Esophagus muscularis mucosa (tissue), 4 donors: ENCODE data around the gene FAR2. TPM values are rescaled to one million over a fixed set of nuclear protein-coding genes. Genes with fewer than 3 reads are reported as not detected.

Source experiments
- DNase-seq: peaks from one replicate; pipeline ENCODE4 v3.0.0-alpha.2; 2017; ENCODE audit errors: extremely low spot score
- H3K27ac ChIP-seq, 4 donors: fragments of 200-600 bp; sonication (generic); replicated peaks in 1 of 4; 1 replicate in 3 of 4; 2 replicates in 1 of 4; pipeline ENCODE4 v1.5.1; 2016 to 2019; ENCODE audit warnings: mild to moderate bottlenecking in 1 of 4
- H3K27me3 ChIP-seq, 4 donors: fragments of 200-600 bp; sonication (generic); one replicate each; pipeline versions ENCODE4 v1.5.1 to v1.6.0; 2016 to 2019
- H3K36me3 ChIP-seq, 4 donors: fragments of 200-600 bp; sonication (generic); one replicate each; pipeline ENCODE4 v1.5.1; 2016 to 2019
- H3K4me1 ChIP-seq, 4 donors: fragments of 200-600 bp; sonication (generic); one replicate each; pipeline ENCODE4 v1.5.1; 2016 to 2019
- H3K4me3 ChIP-seq, 4 donors: fragments of 200-600 bp; sonication (generic); 1 replicate in 2 of 4; 2 replicates in 2 of 4; pipeline ENCODE4 v1.5.1; 2016 to 2019; ENCODE audit warnings: mild to moderate bottlenecking in 4 of 4, moderate library complexity in 1 of 4
- H3K9me3 ChIP-seq, 4 donors: fragments of 200-600 bp; sonication (generic); 1 replicate in 3 of 4; 2 replicates in 1 of 4; pipeline ENCODE4 v1.5.1; 2016 to 2019
- CTCF ChIP-seq, 3 experiments: fragments of 200-600 bp in 2 of 3; fragments of 450-650 bp in 1 of 3; sonication (generic) in 2 of 3; IDR thresholded peaks; one replicate each; pipeline ENCODE4 v1.5.1; 2017 to 2019; ENCODE audit warnings: antibody characterized with exemption in 3 of 3, mild to moderate bottlenecking in 2 of 3, moderate library complexity in 1 of 3
- EP300 ChIP-seq: sonication (generic); formaldehyde crosslinking; IDR thresholded peaks from one replicate; pipeline ENCODE4 v1.6.1; 2017; ENCODE audit warnings: antibody characterized with exemption
- POLR2A ChIP-seq: fragments of 450-650 bp; IDR thresholded peaks from one replicate; pipeline ENCODE4 v1.6.1; 2017; ENCODE audit warnings: antibody characterized with exemption, moderate library complexity, mild to moderate bottlenecking, low read depth
- POLR2AphosphoS5 ChIP-seq, 2 donors: sonication (generic); formaldehyde crosslinking; IDR thresholded peaks; one replicate each; pipeline ENCODE4 v1.6.1; 2017; ENCODE audit warnings: antibody characterized with exemption in 2 of 2
- WGBS: methylation state at CpG from one replicate; pipeline ENCODE4 v1.1.5; 2018; 5-methylcytosine and 5-hydroxymethylcytosine counted together
- intact Hi-C: fragments of 100-400 bp; cut with DNase I; formaldehyde crosslinking; loops from one replicate; pipeline ENCODE4 v1.15.1; 2023
- total RNA-seq, 4 donors: library from RNA; depleted of rRNA; stranded (reverse); fragments of >200 nt; gene quantifications; one replicate each; pipeline versions ENCODE4 v1.1.0 to v1.2.1, GENCODE V29; 2016

FAR2 gene
- total RNA-seq, 4 donors from 2014 or later, result 11.6 to 15.0 (median 11.9) TPM

GRCh38 chr12:29222200-29222599 is 73.1 kb downstream of the FAR2 start:
- no peak overlapping the region for H3K4me3 ChIP-seq
- no peaks in the 10 kb centered on the region for H3K27me3 ChIP-seq
- H3K36me3 ChIP-seq, result no peaks in the 10 kb centered on the region
- WGBS, result 92% methylated on average over 1 of the region's 1 CpG
- H3K9me3 ChIP-seq, result no peaks in the 10 kb centered on the region
- no peak overlapping the region for H3K27ac ChIP-seq
- no peak for DNase-seq
- intact Hi-C loops, result no loop called here
- TF ChIP-seq CTCF (IDR thresholded peaks at IDR 0.05) (no peak), POLR2A (no peak), EP300 (no peak), POLR2AphosphoS5 (IDR thresholded peaks at IDR 0.05) (no peak)
- H3K4me1 ChIP-seq, result peaks cover 0 to 4% (median 2%) of the 10 kb centered on the region in 4 donors

GRCh38 chr12:29223426-29223825 is 74.3 kb downstream of the FAR2 start:
- Histone ChIP-seq H3K4me1 (no peaks in the 10 kb centered on the region), H3K36me3 (no peaks in the 10 kb centered on the region), H3K9me3 (no peaks in the 10 kb centered on the region), H3K27me3 (no peaks in the 10 kb centered on the region), H3K27ac (no peak overlapping the region), H3K4me3 (no peak overlapping the region)
- TF ChIP-seq EP300 (no peak), POLR2A (no peak), CTCF (IDR thresholded peaks at IDR 0.05) (no peak), POLR2AphosphoS5 (IDR thresholded peaks at IDR 0.05) (no peak)
- 85% methylated on average over 2 of the region's 2 CpGs for WGBS
- no peak for DNase-seq
- intact Hi-C loops, result no loop called here

GRCh38 chr12:29223956-29224543 is 75.0 kb downstream of the FAR2 start:
- WGBS, result 95% methylated on average over 2 of the region's 2 CpGs
- intact Hi-C loops, result no loop called here
- H3K9me3 ChIP-seq, result no peaks in the 10 kb centered on the region

GRCh38 chr12:29224572-29224971 is 75.5 kb downstream of the FAR2 start:
- intact Hi-C loops, result no loop called here
- no peak for DNase-seq
- no peaks in the 10 kb centered on the region for H3K36me3 ChIP-seq
- TF ChIP-seq CTCF (IDR thresholded peaks at IDR 0.05) (no peak), POLR2AphosphoS5 (IDR thresholded peaks at IDR 0.05) (no peak), POLR2A (no peak), EP300 (no peak)
- H3K4me3 ChIP-seq, result no peak overlapping the region
- H3K27ac ChIP-seq, result no peak overlapping the region
- H3K9me3 ChIP-seq, result no peaks in the 10 kb centered on the region
- no peaks in the 10 kb centered on the region for H3K27me3 ChIP-seq
- WGBS, result 80% methylated on average over 4 of the region's 4 CpGs
- no peaks in the 10 kb centered on the region for H3K4me1 ChIP-seq

More at GRCh38 chr12:29223956-29224543, 75.0 kb downstream of the FAR2 start:
- no peak overlapping the region for H3K4me3 ChIP-seq
- TF ChIP-seq POLR2AphosphoS5 (IDR thresholded peaks at IDR 0.05), result no peak
- no peak for TF ChIP-seq POLR2A
- no peak for TF ChIP-seq EP300
- TF ChIP-seq CTCF (IDR thresholded peaks at IDR 0.05), result no peak
- H3K4me1 ChIP-seq, result no peaks in the 10 kb centered on the region
- H3K36me3 ChIP-seq, result no peaks in the 10 kb centered on the region
- no peak overlapping the region for H3K27ac ChIP-seq
- H3K27me3 ChIP-seq, result no peaks in the 10 kb centered on the region
- DNase-seq, result no peak

GRCh38 chr12:29225834-29226233 is 76.8 kb downstream of the FAR2 start:
- Histone ChIP-seq H3K27me3 (no peaks in the 10 kb centered on the region), H3K4me1 (no peaks in the 10 kb centered on the region), H3K9me3 (no peaks in the 10 kb centered on the region), H3K36me3 (no peaks in the 10 kb centered on the region), H3K27ac (no peak overlapping the region), H3K4me3 (no peak overlapping the region)
- 78% methylated on average over 2 of the region's 2 CpGs for WGBS
- no peak for TF ChIP-seq POLR2AphosphoS5 (IDR thresholded peaks at IDR 0.05)
- TF ChIP-seq CTCF (IDR thresholded peaks at IDR 0.05), result no peak
- no peak for TF ChIP-seq POLR2A
- no peak for TF ChIP-seq EP300
- intact Hi-C loops, result no loop called here
- no peak for DNase-seq
